Esophagus muscularis mucosa (tissue), 4 donors: ENCODE results near the gene ZNF594.
"Not testable (repeated sequence)": the region's sequence is repeated elsewhere in the genome, so short reads cannot be mapped to it uniquely, and the experiment has no call there.

Source experiments
- CTCF ChIP-seq, 3 experiments: fragments of 200-600 bp in 2 of 3; fragments of 450-650 bp in 1 of 3; sonication (generic) in 2 of 3; IDR thresholded peaks; one replicate each; pipeline ENCODE4 v1.5.1; 2017 to 2019; ENCODE audit warnings: antibody characterized with exemption in 3 of 3, mild to moderate bottlenecking in 2 of 3, moderate library complexity in 1 of 3
- EP300 ChIP-seq: sonication (generic); formaldehyde crosslinking; IDR thresholded peaks from one replicate; pipeline ENCODE4 v1.6.1; 2017; ENCODE audit warnings: antibody characterized with exemption
- POLR2A ChIP-seq: fragments of 450-650 bp; IDR thresholded peaks from one replicate; pipeline ENCODE4 v1.6.1; 2017; ENCODE audit warnings: antibody characterized with exemption, moderate library complexity, mild to moderate bottlenecking, low read depth

GRCh38 chr17:5138198-5138544 lies 53.5 kb downstream of the ZNF594 start:
- not testable (repeated sequence) for TF ChIP-seq CTCF (IDR thresholded peaks at IDR 0.05); POLR2A; EP300
